HG03521 (cell line): Measurements from ENCODE around the gene MBD5.

Experiments used
- ATAC-seq: cut with Tn5 transposase; IDR thresholded peaks from one replicate; pipeline ENCODE4 v1.9.1; 2021; ENCODE audit warnings: mild to moderate bottlenecking, moderate library complexity; ENCODE audit not compliant: unreplicated experiment

The MBD5 gene

DNA sequence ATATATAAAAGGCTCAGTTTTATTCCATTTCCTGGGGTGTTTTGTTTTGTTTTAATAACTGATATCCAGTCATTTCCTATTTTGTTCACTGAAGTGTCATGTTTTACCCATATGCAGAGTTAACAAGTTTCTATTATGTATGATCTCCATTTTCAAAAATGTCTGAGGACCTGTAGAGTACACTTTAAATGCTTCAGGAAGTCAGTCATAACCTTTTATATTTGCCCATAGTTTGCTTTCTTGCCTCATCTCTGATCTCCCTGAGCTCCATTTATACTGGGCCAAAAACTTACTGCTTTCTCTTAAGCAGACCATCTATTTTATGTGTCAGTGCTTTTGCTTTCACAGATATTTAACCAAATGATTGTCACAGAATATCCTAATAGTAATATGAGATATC lies 278.7 kb downstream of the MBD5 start:
- ATAC-seq = no peak

DNA sequence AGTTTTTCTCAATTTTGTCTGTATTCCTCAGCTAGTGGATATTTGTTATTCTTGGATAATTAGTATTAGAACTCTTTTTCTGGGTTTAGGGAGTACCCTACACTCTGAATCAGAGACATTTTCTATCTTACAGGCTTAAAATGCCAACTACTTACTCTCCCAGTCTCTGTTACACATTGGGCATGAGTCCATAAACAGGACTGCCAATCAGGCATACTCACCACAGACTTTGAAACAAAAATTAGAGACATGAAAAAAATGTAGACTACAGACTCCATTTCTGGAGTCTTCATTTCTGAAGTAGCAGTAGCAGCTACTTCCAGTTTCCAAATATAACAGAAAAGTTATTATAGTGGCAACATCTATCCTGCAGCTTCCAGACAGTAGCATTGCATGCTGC lies 279.7 kb downstream of the MBD5 start:
- no peak for ATAC-seq

DNA sequence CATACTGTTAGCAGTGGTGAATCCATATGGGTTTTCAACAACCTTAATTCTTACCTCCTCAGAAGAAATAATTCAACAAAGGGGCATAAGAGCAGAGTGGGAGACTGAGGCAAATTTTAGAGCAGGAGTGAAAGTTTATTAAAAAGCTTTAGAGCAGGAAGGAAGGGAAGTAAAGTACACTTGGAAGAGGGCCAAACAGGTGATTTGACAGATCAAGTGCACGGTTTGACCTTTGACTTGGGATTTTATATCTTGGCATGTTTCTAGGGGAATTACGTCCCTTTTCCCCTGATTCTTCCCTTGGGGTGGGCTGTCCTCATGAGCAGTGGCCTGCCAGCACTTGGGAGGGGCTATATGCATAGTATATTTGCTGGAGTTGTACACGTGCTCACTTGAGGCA lies 280.5 kb downstream of the MBD5 start:
- ATAC-seq = no peak

DNA sequence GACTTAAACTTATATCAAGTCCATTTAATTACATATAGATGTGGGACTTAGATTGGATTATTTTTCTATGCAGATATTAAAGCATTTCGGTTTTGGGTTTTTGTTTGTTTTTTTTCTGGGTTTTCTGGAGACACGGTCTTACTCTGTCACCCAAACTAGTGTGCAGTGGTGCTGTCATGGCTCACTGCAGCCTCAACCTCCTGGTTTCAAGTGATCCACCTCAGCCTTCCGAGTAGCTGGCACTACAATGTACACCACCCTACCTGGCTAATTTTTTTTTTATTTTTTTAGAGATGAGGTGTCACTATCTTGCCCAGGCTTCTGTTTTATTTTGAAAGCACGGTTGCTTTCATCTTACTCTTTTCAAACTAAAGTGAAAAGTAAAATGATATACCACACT lies 281.6 kb downstream of the MBD5 start:
- ATAC-seq = no peak

DNA sequence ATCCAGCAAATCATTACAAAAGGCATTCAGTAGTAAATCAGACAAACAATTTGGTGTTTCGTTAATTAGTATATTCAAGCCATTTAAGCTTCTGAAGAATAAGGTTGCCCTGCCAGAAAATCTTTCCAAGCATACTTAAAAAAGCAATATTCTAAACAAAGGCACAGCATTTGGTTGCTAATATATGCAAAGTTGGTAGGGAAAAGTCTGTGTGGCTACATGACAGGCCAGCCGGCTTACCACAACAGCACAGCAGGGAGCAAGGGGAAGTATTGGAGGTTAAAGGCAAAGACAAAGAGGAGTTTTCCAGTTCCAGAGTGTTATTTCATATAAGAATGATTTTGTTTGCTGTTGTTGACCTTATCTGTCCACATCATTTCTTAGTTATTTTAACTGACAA lies 282.3 kb downstream of the MBD5 start:
- ATAC-seq = no peak

DNA sequence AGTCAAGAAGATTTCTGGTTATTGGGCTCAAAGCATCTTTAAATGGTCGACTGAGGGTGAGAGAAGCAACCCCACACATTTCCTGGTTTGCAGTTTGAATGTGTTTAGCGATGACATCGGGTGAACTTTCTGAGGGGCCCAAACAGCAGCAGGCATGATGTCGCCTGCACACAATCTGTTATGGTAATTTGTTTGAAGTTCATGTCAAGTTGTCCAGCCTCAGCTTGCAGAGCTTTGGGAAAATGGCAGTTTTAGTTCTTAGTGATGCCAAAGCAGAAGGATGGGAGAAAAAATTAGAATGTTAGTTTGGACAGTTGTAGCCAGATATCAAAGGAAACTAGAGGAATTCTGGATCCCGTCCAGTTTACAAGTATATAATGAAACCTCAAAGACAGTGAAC lies 284.6 kb downstream of the MBD5 start:
- ATAC-seq = no peak

DNA sequence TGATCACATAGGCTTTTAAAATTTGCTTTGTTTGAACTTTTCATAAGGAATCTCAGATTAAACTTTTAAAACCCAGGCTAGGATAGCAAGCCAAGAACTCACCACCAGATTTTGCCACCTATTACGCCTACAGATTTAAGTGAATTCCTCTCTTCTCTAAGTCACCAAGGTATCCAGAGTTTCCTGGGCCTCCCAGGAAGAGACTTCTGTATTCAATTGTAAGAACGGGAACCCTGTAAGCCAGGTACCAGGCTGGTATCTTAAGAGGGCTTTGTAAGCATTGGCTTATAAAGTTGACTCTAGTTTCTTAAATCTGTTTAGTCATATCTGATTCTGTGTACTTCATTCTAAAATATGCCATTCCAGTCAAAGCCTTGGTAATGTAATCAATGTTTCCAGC lies 285.1 kb downstream of the MBD5 start:
- ATAC-seq = no peak

DNA sequence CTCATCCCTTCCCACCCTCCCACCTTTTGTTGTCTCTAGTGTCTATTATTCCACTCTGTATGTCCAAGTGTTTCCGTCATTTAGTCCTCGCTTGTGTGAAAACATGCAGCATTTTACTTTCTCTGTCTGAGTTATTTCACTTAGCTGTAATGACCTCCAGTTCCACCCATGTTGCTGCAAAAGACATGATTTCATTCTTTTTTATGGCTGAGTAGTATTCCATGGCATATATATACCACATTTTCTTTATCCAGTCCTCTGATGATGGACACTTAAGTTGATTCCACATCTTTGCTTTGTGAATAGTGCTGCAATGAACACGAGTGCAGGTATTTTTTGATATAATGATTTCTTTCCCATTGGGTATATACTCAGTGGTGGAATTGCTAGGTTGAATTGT lies 296.7 kb downstream of the MBD5 start:
- no peak for ATAC-seq

DNA sequence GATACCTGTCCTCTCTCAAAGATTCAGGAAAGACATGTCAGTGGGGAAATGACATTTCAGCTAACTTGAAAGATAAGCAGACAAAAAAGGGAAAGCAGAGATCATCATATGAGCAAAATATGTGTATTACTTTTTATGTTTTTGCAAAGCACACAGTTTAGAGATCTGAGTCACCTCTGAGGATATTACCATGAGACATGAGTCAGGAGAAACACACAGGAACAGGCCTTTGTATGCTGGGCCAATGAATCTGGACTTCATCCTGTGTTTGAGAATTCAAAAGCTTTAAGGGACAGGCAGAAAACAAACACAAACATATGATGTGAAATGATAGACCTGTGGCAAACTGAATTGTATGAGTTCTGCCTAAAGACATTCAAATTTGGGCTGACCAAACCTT lies 317.6 kb downstream of the MBD5 start:
- ATAC-seq = no peak

DNA sequence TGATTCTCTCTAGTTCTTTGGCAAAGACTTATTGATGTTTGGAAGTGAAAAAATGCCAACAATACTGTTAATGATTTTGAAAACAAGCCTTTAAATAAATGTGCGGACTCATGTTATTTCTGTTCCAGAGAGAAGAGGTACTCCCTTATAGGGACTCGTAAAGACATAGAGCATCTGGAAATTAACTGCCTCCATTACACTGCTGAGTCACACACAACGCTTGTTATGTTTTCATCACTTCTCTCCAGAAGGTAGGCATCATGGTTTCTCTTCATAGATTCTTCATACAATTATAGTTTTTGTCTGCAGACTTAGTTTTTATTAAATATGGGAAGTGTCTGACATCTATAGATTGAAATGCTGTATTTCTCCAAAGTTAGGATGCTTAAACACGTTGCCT lies 321.2 kb downstream of the MBD5 start:
- no peak for ATAC-seq

DNA sequence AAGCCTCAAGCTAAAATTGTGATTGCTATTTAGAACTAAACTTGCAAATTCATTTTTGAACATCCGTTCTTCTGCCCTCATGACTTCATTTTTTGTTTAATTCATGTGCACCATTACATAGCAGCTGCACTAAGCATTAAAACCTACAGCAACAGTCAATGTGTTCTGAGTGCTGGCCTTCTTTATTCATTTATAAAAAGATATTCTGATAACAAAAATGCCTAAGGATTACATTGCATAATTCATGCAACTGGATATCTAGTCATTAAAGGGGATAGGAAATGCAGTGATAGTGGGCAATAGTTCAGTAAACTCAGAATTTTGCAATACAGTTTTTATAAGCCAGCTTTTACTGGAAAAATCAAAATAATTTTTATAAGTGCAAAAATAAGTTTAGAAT lies 329.3 kb downstream of the MBD5 start:
- ATAC-seq = no peak

DNA sequence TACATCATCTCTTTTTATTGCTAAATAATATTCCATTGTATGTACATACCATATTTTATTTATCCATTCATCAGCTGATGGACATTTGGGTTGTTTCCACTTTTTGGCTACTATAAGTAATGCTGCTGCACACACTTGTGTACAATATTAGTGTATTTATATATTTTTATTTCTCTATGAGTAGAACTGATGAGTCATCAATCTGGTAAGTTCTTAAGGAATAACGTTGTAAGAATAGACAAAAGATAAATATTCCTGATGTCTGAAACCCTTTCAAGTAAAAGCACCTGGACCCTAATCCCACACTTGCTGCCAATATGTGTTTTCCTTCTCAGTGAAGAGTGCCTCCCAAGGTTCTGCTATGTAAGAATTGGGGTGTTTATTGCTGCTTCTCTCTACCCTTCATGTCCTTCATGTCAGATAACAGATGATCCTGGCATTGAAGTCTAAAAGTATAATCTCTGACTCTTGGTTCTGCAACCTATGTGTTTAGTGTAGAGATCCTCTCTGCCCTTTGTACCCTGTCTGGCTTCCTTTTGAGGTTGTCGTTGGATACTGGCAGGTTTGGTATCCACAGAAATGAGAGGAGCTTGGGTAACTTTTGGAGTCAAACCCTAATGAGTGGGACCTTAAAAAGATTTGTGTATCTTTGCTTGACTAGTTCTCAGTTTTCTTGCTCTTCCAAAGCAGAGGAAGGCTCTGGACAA lies 330.7 kb downstream of the MBD5 start:
- ATAC-seq = no peak

DNA sequence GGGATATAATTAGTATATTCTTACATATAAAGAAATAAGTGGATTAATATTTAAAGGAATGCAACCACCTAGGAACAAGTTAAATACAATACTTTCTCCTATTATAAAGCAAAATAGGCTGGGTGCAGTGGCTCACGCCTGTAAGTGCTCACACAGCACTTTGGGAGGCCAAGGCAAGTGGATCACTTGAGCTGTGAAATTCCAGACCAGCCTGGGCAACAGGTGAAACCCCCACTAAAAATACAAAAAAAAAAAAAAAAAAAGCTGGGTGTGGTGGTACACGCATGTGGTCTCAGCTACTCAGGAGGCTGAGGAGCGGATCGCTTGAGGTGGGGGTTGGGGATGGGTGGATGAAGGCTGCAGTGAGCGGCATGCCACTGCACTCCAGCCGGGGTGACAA lies 337.5 kb downstream of the MBD5 start:
- no peak for ATAC-seq

DNA sequence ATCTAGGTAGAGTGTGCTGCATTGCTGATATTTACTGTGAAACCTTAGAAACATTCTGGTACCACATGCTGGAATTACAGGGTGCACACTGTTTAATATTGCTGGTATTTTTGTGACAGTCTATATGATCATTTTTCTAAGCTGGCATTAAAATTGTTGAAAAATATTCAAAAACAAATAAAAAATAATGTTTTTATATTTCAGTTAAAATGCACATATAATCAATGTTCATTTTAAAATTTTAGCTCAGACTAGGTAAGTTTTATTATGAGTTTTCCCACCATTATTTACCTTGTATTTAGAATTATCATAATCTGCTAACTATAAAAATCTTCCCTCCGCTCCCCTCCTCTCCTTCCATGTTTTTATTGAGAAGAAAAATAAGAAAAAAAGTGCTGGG lies 339.8 kb downstream of the MBD5 start:
- ATAC-seq = no peak

DNA sequence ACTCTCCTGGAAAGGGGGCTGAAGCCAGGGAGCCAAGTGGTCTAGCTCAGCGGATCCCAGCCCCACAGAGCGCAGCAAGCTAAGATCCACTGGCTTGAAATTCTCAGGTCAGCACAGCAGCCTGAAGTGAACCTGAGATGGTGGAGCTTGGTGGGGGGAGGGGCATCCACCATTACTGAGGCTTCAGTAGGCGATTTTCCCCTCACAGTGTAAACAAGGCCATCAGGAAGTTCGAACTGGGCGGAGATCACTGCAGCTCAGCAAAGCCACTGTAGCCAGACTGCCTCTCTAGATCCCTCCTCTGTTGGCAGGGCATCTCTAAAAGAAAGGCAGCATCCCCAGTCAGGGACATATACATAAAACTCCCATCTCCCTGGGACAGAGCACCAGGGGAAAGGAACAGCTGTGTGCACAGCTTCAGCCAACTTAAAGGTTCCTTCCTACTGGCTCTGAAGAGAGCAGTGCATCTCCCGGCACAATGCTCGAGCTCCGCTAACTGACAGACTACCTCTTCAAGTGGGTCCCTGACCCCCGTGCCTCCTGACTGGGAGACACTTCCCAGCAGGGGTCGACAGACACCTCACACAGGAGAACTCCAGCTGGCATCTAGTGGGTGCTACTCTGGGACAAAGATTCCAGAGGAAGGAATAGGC lies 341.4 kb downstream of the MBD5 start:
- no peak for ATAC-seq

DNA sequence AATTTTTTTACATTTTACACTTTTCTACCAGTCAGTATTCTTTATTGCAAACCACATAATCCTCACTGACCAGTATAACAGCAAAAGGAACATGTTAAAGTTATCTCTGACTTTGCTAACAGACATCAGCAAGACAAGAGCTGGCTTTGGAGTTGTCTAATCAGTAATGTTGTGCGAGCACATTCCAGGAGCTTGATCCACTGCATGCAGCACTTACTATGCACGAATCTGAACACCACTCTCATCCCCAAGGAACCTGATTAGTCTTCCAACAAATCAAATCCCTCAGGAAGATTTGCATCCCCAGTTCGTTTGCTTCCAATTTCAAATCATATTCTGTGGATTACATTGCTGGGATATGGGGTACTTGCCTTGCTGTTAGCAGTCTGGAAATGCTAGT lies 354.3 kb downstream of the MBD5 start:
- ATAC-seq = no peak

DNA sequence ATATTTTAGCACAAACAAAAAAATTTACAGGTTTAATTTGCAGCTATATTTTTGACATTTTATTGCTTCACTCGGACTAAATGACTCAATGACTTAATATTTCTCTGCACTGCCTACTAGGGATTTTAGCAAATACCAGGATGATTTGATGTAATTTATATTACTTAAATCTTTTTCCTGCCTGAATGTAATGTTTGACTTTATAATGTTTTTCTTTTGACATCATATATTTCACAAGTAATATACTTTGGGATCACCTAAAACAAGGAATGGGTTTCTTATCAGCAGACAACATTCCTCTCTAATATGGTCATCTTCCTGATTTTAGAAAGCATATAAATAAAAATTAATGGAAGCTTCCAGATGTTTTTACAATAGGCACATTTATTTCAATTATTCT lies 370.4 kb downstream of the MBD5 start:
- no peak for ATAC-seq

DNA sequence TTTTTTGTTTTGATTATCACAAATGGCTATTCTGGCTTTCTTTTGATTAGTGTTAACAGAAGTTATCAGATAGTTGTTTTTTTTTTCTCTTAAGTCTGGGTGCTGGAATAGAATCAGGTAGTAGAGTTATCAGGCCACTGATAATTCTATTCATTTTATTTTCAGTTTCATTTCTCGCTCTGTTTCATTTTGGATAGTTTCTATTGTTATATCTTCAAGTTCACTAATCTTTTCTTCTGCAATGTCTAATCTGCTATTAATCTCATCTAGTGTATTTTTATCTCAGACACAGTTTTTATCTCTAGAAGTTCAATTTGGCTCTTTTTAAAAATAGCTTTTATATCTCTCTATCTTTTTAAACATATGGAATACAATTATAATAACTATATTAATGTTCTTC lies 381.9 kb downstream of the MBD5 start:
- no peak for ATAC-seq

DNA sequence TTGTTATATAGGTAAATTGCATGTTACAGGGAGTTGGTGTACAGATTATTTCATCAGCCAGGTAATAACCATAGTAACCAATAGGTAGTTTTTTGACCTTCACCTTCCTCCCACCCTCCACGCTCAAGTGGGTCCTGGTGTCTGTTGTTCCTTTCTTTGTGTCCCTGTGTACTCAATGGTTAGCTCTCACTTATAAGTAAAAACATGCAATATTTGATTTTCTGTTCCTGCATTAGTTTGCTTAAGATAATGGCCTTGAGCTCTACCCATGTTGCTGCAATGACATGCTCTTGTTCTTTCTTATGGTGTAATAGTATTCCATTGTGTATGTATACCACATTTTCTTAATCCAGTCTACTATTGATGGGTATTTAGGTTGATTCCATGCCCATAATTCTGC lies 390.0 kb downstream of the MBD5 start:
- ATAC-seq = no peak

DNA sequence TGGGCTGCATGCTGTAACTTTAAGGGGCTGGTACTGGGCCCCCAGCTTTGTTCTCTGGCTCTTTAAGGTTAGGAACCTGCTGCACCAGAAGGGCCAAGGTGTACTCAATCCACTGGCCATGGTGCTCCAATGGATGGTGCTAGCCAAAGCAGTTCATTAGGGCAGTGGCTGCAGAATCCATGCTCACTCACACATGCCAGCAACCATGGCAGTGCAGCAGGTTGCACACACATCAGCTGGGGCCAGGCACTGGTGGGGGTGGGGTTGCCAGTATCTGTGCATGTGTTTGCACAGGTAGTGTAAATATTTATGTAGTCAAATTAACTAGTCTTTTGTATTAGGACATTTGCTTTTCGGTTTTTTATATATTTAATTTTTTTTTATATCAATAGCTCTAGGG lies 395.4 kb downstream of the MBD5 start:
- ATAC-seq = no peak

DNA sequence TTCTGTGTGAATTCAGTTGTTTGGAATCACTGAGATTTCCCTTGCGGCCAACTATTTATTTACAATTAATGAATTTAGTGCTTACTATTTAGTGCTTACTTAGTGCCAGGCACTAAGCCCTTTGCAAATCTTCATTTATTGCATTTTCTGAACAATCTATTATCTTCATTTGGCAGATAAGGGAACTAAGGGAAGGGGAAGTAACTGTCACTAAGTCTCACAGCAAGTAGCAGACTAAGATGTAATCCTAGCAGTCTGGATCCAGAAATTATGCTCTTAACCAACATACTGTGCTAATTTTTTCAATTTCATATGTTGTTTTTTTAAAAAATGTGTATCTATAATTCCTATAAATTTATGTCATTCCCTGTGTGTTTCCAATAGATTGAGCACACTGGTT lies 409.2 kb downstream of the MBD5 start:
- ATAC-seq = no peak

DNA sequence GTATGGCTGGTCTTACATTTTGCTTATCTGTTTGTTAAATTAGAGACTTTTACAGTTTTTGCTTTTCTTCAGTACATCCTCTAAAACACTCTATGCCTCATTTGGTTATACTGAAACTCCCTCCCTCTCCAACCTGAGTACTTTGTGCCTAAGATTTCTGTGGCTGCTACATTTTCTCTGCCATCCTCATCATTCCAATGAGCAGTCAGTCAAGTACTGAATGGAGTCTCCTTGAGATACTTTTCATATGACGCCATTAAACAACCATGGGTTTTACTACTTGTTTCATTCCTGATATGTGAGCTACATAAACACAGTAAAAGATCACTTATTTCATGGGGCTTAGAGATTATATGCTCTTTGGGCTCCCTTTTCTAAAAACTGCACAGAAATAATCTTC lies 427.0 kb downstream of the MBD5 start:
- no peak for ATAC-seq

DNA sequence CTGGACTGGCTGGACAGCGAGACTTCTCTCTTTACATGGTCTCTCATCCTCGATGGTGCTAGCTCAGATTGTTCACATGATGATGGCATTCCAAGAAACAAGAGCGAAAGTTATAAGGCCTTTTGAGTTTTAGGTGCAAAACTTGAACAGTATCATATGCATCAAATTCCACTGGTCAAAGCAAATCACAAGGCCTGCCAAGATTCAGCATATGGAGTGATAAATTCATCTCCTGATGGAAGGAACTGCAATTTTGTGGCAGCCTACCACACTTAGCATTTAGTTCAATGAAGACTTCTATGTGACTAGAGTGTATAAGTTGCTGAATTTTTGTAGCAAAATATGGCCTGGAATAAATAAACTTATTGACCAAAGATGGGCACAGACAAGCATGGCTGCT lies 429.6 kb downstream of the MBD5 start:
- ATAC-seq = no peak
